ENCODE measurements around the gene SCMH1. TPM values are rescaled to one million over a fixed set of nuclear protein-coding genes. Genes with fewer than 3 reads are reported as not detected.

The SCMH1 gene
- total and polyA plus RNA-seq, 2 donors = 14.8 to 17.8 TPM

GRCh38 chr1:41241354-41241748, 755 bp downstream of the SCMH1 start:
- Histone ChIP-seq H3K4me3 (ENCODE audit: low read length in 2 of 2) (peak overlapping the region; percentile 45 to 85), H3K36me3 (ENCODE audit: control insufficient read depth in 2 of 2, insufficient read depth in 2 of 2, low read length in 1 of 2) (no peaks in the 10 kb centered on the region), H3K4me1 (ENCODE audit: control insufficient read depth in 2 of 2, insufficient read depth in 2 of 2, low read length in 2 of 2) (peaks cover 9 to 29% of the 10 kb centered on the region in 2 donors), H3K27me3 (ENCODE audit: control insufficient read depth in 2 of 2, insufficient read depth in 1 of 2, low read length in 1 of 2) (no peaks in the 10 kb centered on the region), H3K9me3 (ENCODE audit: control insufficient read depth in 2 of 2, insufficient read depth in 1 of 2, low read length in 1 of 2) (no peaks in the 10 kb centered on the region), H3K27ac (ENCODE audit: low read depth in 1 of 2, low read length in 1 of 2) (peak overlapping the region; percentile 80 to 91)
- WGBS = under 1% methylated on average over 45 of the region's 45 CpGs
- peak in 3 of 9 donors; percentile 29 to 46 (median 39) for DNase-seq (ENCODE audit: low read depth in 6 of 9, low spot score in 9 of 9)

- 7% methylated on average over 12 of the region's 12 CpGs for WGBS
- peak in 4 of 9 donors; percentile 9 to 54 (median 18) for DNase-seq (ENCODE audit: low read depth in 6 of 9, low spot score in 9 of 9)
- H3K4me1 ChIP-seq (ENCODE audit: control insufficient read depth in 2 of 2, insufficient read depth in 2 of 2, low read length in 2 of 2) = peaks cover 9 to 29% of the 10 kb centered on the region in 2 donors
- no peaks in the 10 kb centered on the region for H3K9me3 ChIP-seq (ENCODE audit: control insufficient read depth in 2 of 2, insufficient read depth in 1 of 2, low read length in 1 of 2)
- H3K4me3 ChIP-seq (ENCODE audit: low read length in 2 of 2) = peak overlapping the region; percentile 45 to 85
- H3K27ac ChIP-seq (ENCODE audit: low read depth in 1 of 2, low read length in 1 of 2) = peak overlapping the region; percentile 80 to 91
- no peaks in the 10 kb centered on the region for H3K27me3 ChIP-seq (ENCODE audit: control insufficient read depth in 2 of 2, insufficient read depth in 1 of 2, low read length in 1 of 2)
- no peaks in the 10 kb centered on the region for H3K36me3 ChIP-seq (ENCODE audit: control insufficient read depth in 2 of 2, insufficient read depth in 2 of 2, low read length in 1 of 2)
Observed at GRCh38 chr1:41240781-41241353, 1.2 kb downstream of the SCMH1 start.

DNA sequence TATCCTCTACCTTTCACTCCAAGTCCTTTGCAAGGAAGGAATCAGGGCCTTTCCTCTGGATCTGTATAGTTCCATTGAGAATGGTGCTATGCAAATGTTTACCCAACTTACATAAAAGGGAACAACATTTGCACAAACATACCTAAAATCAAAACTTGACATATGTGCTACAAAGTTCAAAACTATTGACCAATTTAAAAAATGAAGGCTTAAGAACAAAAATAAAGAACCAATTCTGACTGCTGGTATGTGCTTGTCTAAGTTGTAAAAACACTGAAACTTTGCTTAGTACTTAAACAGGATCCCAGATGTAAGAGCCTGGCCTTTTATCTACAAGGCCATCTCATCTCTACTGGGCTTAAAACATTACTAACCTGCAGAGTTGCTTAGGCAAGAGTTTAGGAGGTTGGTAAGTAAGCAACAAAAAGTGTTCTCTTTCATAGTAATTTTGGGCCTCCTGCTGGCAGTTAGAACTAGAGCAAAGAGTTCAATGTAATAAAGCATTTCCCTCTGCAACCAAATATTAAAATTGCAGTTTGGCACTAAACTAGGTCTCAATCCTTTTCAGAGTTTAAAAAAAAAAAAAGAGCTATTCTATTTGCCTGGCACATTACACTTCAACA, 2.0 kb downstream of the SCMH1 start:
- Histone ChIP-seq H3K36me3 (ENCODE audit: control insufficient read depth in 2 of 2, insufficient read depth in 2 of 2, low read length in 1 of 2) (no peaks in the 10 kb centered on the region), H3K27ac (ENCODE audit: low read depth in 1 of 2, low read length in 1 of 2) (peak overlapping the region; percentile 27 to 80), H3K9me3 (ENCODE audit: control insufficient read depth in 2 of 2, insufficient read depth in 1 of 2, low read length in 1 of 2) (no peaks in the 10 kb centered on the region), H3K4me3 (ENCODE audit: low read length in 2 of 2) (peak overlapping the region in 1 of 2 donors; percentile 45), H3K27me3 (ENCODE audit: control insufficient read depth in 2 of 2, insufficient read depth in 1 of 2, low read length in 1 of 2) (no peaks in the 10 kb centered on the region), H3K4me1 (ENCODE audit: control insufficient read depth in 2 of 2, insufficient read depth in 2 of 2, low read length in 2 of 2) (peaks cover 9 to 26% of the 10 kb centered on the region in 2 donors)
- DNase-seq (ENCODE audit: low read depth in 6 of 9, low spot score in 9 of 9) = peak in 5 of 9 donors; percentile 15 to 69 (median 37)

- H3K27ac ChIP-seq (ENCODE audit: low read depth in 1 of 2, low read length in 1 of 2) = no peak overlapping the region
- peaks cover 0 to 3% of the 10 kb centered on the region in 2 donors for H3K36me3 ChIP-seq (ENCODE audit: control insufficient read depth in 2 of 2, insufficient read depth in 2 of 2, low read length in 1 of 2)
- H3K4me3 ChIP-seq (ENCODE audit: low read length in 2 of 2) = no peak overlapping the region
- DNase-seq (ENCODE audit: low read depth in 6 of 9, low spot score in 9 of 9) = no peak
- H3K27me3 ChIP-seq (ENCODE audit: control insufficient read depth in 2 of 2, insufficient read depth in 1 of 2, low read length in 1 of 2) = no peaks in the 10 kb centered on the region
- 78% methylated on average over 5 of the region's 5 CpGs for WGBS
- peaks cover 9 to 23% of the 10 kb centered on the region in 2 donors for H3K4me1 ChIP-seq (ENCODE audit: control insufficient read depth in 2 of 2, insufficient read depth in 2 of 2, low read length in 2 of 2)
- H3K9me3 ChIP-seq (ENCODE audit: control insufficient read depth in 2 of 2, insufficient read depth in 1 of 2, low read length in 1 of 2) = no peaks in the 10 kb centered on the region
Observed at GRCh38 chr1:41238311-41238988, 3.7 kb downstream of the SCMH1 start.

DNA sequence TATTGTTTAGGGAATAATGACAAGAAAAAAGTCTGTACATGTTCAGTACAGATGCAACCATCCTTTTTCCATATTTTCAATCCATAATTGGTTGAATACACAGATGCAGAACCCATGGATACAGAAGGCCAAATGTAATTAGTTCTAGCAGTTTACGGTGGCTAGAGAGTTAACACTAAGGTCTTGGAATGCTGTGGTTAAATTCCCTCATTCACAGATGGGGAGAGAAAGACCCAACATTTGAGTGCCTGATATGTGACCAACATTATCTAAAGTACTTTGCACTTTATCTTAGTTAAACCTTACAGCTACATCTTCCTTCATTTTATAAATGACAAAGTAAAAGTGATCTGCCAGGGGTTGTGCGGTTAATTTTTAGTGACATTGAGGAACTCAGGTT, 5.3 kb downstream of the SCMH1 start:
- Histone ChIP-seq H3K9me3 (ENCODE audit: control insufficient read depth in 2 of 2, insufficient read depth in 1 of 2, low read length in 1 of 2) (no peaks in the 10 kb centered on the region), H3K4me3 (ENCODE audit: low read length in 2 of 2) (no peak overlapping the region), H3K4me1 (ENCODE audit: control insufficient read depth in 2 of 2, insufficient read depth in 2 of 2, low read length in 2 of 2) (peaks cover 0 to 14% of the 10 kb centered on the region in 2 donors), H3K27ac (ENCODE audit: low read depth in 1 of 2, low read length in 1 of 2) (no peak overlapping the region), H3K36me3 (ENCODE audit: control insufficient read depth in 2 of 2, insufficient read depth in 2 of 2, low read length in 1 of 2) (peaks cover 0 to 3% of the 10 kb centered on the region in 2 donors), H3K27me3 (ENCODE audit: control insufficient read depth in 2 of 2, insufficient read depth in 1 of 2, low read length in 1 of 2) (no peaks in the 10 kb centered on the region)
- no peak for DNase-seq (ENCODE audit: low read depth in 6 of 9, low spot score in 9 of 9)
- 80% methylated on average over 2 of the region's 2 CpGs for WGBS

- peaks cover 0 to 8% of the 10 kb centered on the region in 2 donors for H3K4me1 ChIP-seq (ENCODE audit: control insufficient read depth in 2 of 2, insufficient read depth in 2 of 2, low read length in 2 of 2)
- DNase-seq (ENCODE audit: low read depth in 6 of 9, low spot score in 9 of 9) = no peak
- no peaks in the 10 kb centered on the region for H3K27me3 ChIP-seq (ENCODE audit: control insufficient read depth in 2 of 2, insufficient read depth in 1 of 2, low read length in 1 of 2)
Observed at GRCh38 chr1:41235893-41236292, 6.2 kb downstream of the SCMH1 start.

GRCh38 chr1:41233708-41234107, 8.4 kb downstream of the SCMH1 start:
- Histone ChIP-seq H3K4me3 (ENCODE audit: low read length in 2 of 2) (no peak overlapping the region), H3K4me1 (ENCODE audit: control insufficient read depth in 2 of 2, insufficient read depth in 2 of 2, low read length in 2 of 2) (no peaks in the 10 kb centered on the region), H3K27me3 (ENCODE audit: control insufficient read depth in 2 of 2, insufficient read depth in 1 of 2, low read length in 1 of 2) (no peaks in the 10 kb centered on the region), H3K36me3 (ENCODE audit: control insufficient read depth in 2 of 2, insufficient read depth in 2 of 2, low read length in 1 of 2) (peaks cover 0 to 3% of the 10 kb centered on the region in 2 donors), H3K27ac (ENCODE audit: low read depth in 1 of 2, low read length in 1 of 2) (no peak overlapping the region), H3K9me3 (ENCODE audit: control insufficient read depth in 2 of 2, insufficient read depth in 1 of 2, low read length in 1 of 2) (no peaks in the 10 kb centered on the region)
- 95% methylated on average over 1 of the region's 1 CpG for WGBS
- no peak for DNase-seq (ENCODE audit: low read depth in 6 of 9, low spot score in 9 of 9)

More at GRCh38 chr1:41235893-41236292, 6.2 kb downstream of the SCMH1 start:
- peaks cover 0 to 3% of the 10 kb centered on the region in 2 donors for H3K36me3 ChIP-seq (ENCODE audit: control insufficient read depth in 2 of 2, insufficient read depth in 2 of 2, low read length in 1 of 2)
- no peak overlapping the region for H3K27ac ChIP-seq (ENCODE audit: low read depth in 1 of 2, low read length in 1 of 2)
- H3K9me3 ChIP-seq (ENCODE audit: control insufficient read depth in 2 of 2, insufficient read depth in 1 of 2, low read length in 1 of 2) = no peaks in the 10 kb centered on the region
- H3K4me3 ChIP-seq (ENCODE audit: low read length in 2 of 2) = no peak overlapping the region

DNA sequence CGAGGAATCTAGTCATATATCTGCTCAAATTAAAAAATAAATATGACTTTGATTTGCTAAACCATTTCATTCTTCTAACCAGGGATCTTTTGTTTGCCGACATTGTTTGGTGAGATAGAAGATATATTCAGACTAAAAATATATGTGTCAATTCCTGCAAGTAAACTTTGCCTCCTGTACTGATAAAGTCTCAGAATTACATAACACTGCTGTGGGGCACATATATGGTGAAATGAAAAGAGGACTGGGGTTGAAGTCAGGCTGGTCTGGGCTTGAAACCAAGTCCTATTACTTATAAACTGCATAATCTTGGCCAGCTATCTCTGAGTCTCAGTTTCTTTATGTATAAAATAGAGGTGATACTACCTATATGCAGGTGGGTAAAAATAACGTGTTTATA, 9.8 kb downstream of the SCMH1 start:
- Histone ChIP-seq H3K27ac (ENCODE audit: low read depth in 1 of 2, low read length in 1 of 2) (no peak overlapping the region), H3K36me3 (ENCODE audit: control insufficient read depth in 2 of 2, insufficient read depth in 2 of 2, low read length in 1 of 2) (peaks cover 3% of the 10 kb centered on the region in 2 donors), H3K4me1 (ENCODE audit: control insufficient read depth in 2 of 2, insufficient read depth in 2 of 2, low read length in 2 of 2) (no peaks in the 10 kb centered on the region), H3K4me3 (ENCODE audit: low read length in 2 of 2) (no peak overlapping the region), H3K9me3 (ENCODE audit: control insufficient read depth in 2 of 2, insufficient read depth in 1 of 2, low read length in 1 of 2) (no peaks in the 10 kb centered on the region), H3K27me3 (ENCODE audit: control insufficient read depth in 2 of 2, insufficient read depth in 1 of 2, low read length in 1 of 2) (no peaks in the 10 kb centered on the region)
- DNase-seq (ENCODE audit: low read depth in 6 of 9, low spot score in 9 of 9) = no peak
- 97% methylated on average over 3 of the region's 3 CpGs for WGBS

DNA sequence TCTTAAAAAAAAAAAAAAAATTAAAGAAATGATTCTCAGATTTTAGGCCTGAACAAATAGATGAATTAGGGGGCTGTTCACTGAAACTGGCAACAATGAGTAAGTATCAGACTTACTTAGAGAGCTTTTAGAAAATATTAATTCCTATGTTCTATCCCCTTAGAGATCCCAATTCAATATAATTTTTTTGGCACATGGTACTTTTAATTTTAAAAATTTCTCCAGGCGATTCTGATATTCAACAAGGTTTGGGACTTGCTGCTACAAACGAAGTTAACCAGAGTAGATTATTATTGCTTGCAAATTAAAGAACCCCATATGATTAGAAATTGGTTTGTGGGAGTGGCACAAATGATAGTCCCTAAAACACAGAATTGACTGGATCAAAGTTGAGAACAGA, 11.4 kb downstream of the SCMH1 start:
- H3K4me1 ChIP-seq (ENCODE audit: control insufficient read depth in 2 of 2, insufficient read depth in 2 of 2, low read length in 2 of 2) = no peaks in the 10 kb centered on the region
- DNase-seq (ENCODE audit: low read depth in 6 of 9, low spot score in 9 of 9) = no peak
- H3K27ac ChIP-seq (ENCODE audit: low read depth in 1 of 2, low read length in 1 of 2) = no peak overlapping the region
- peaks cover 3% of the 10 kb centered on the region in 2 donors for H3K36me3 ChIP-seq (ENCODE audit: control insufficient read depth in 2 of 2, insufficient read depth in 2 of 2, low read length in 1 of 2)
- no peaks in the 10 kb centered on the region for H3K9me3 ChIP-seq (ENCODE audit: control insufficient read depth in 2 of 2, insufficient read depth in 1 of 2, low read length in 1 of 2)
- H3K27me3 ChIP-seq (ENCODE audit: control insufficient read depth in 2 of 2, insufficient read depth in 1 of 2, low read length in 1 of 2) = no peaks in the 10 kb centered on the region
- 98% methylated on average over 2 of the region's 2 CpGs for WGBS
- no peak overlapping the region for H3K4me3 ChIP-seq (ENCODE audit: low read length in 2 of 2)

Data from thymus (tissue), 11 donors.